Endothelial cell of umbilical vein (primary cell): ENCODE data around the gene NAP1L1. TPM values are rescaled to one million over a fixed set of nuclear protein-coding genes. Genes with fewer than 3 reads are reported as not detected.

Experiments
- BruUV-seq: library from RNA; stranded (reverse); fragments of 400-500 nt; replicated peaks from 2 replicates; lab custom pipeline; 2021; lab: Mats Ljungman, UMichigan
- CTCF ChIA-PET: fragments of 300-600, 350-600 bp; sonication (Branson Sonifier 250); formaldehyde crosslinking; loops from one replicate; lab custom pipeline; 2021; ENCODE audit warnings: antibody characterized with exemption, inconsistent platforms; lab: Charles Lee
- POLR2A ChIA-PET: fragments of 300-600, 350-600 bp; sonication (Branson Sonifier 250); formaldehyde crosslinking; loops from one replicate; lab custom pipeline; 2021; ENCODE audit warnings: antibody characterized with exemption, inconsistent platforms; lab: Charles Lee
- DNase-seq: peaks from one replicate; pipeline ENCODE4 v3.0.0-alpha.2; 2011; ENCODE audit warnings: low read depth, low spot score
- FAIRE-seq: peaks from 2 replicates; lab custom pipeline; 2011; peaks lifted over from hg19 to GRCh38; lab: Jason Lieb, UNC
- H2AFZ ChIP-seq: 2 replicates; pipeline ENCODE4 v1.6.0; 2012; ENCODE audit warnings: low read depth, low read length, control low read depth, inconsistent platforms
- H3K27ac ChIP-seq: 2 replicates; pipeline ENCODE4 v1.5.1; 2011; ENCODE audit warnings: low read depth, mild to moderate bottlenecking, control low read depth, low read length, moderate library complexity; ENCODE audit not compliant: insufficient read depth
- H3K27me3 ChIP-seq, 2 experiments: 2 replicates each; pipeline versions ENCODE4 v1.6.0 to v1.6.1; 2011; ENCODE audit warnings: low read length in 2 of 2, mixed read lengths in 1 of 2; ENCODE audit not compliant: control insufficient read depth in 2 of 2, insufficient read depth in 2 of 2
- H3K36me3 ChIP-seq, 2 experiments: 2 replicates in 1 of 2; 3 replicates in 1 of 2; pipeline ENCODE4 v1.5.1; 2011; ENCODE audit warnings: low read length in 2 of 2, mild to moderate bottlenecking in 1 of 2, moderate library complexity in 1 of 2; ENCODE audit not compliant: control insufficient read depth in 2 of 2, insufficient read depth in 2 of 2; ENCODE audit errors: extremely low read depth in 1 of 2
- H3K4me1 ChIP-seq: 3 replicates; pipeline ENCODE4 v1.5.1; 2011; ENCODE audit warnings: mild to moderate bottlenecking, low read length; ENCODE audit not compliant: control insufficient read depth, insufficient read depth; ENCODE audit errors: extremely low read depth
- H3K4me2 ChIP-seq: 2 replicates; pipeline ENCODE4 v1.6.1; 2011; ENCODE audit warnings: low read length, control low read depth, mixed read lengths; ENCODE audit not compliant: insufficient read depth
- H3K4me3 ChIP-seq, 3 experiments: fragments of 200-600 bp in 1 of 3; sonication (generic), shearing (Covaris generic) in 1 of 3; replicated peaks in 1 of 3; 2 replicates each; pipeline ENCODE4 v1.5.1; 2011 to 2016; ENCODE audit warnings: control low read depth in 3 of 3, low read length in 3 of 3, mild to moderate bottlenecking in 2 of 3, inconsistent platforms in 1 of 3, low read depth in 1 of 3, moderate library complexity in 1 of 3; ENCODE audit not compliant: insufficient read depth in 1 of 3
- H3K79me2 ChIP-seq: 2 replicates; pipeline ENCODE4 v1.6.0; 2012; ENCODE audit warnings: low read length, inconsistent platforms; ENCODE audit not compliant: control insufficient read depth, insufficient read depth
- H3K9ac ChIP-seq: replicated peaks from 2 replicates; pipeline ENCODE3; 2011; ENCODE audit warnings: low read length, control low read depth; ENCODE audit not compliant: insufficient read depth; ENCODE audit errors: extremely low read depth
- H3K9me1 ChIP-seq: replicated peaks from 3 replicates; pipeline ENCODE4 v1.6.0; 2011; ENCODE audit warnings: mild to moderate bottlenecking, low read length; ENCODE audit not compliant: control insufficient read depth, insufficient read depth; ENCODE audit errors: extremely low read depth
- H3K9me3 ChIP-seq: replicated peaks from 2 replicates; pipeline ENCODE4 v1.5.1; 2012; ENCODE audit warnings: low read length, inconsistent platforms; ENCODE audit not compliant: control insufficient read depth, insufficient read depth
- H4K20me1 ChIP-seq: replicated peaks from 2 replicates; pipeline ENCODE3; 2011; ENCODE audit warnings: mild to moderate bottlenecking, low read length; ENCODE audit not compliant: control insufficient read depth, insufficient read depth; ENCODE audit errors: extremely low read depth
- EZH2 ChIP-seq: IDR thresholded peaks from 2 replicates; pipeline ENCODE4 v1.6.1; 2012; ENCODE audit warnings: borderline replicate concordance, low read depth, mild to moderate bottlenecking, moderate library complexity, low read length, inconsistent platforms; ENCODE audit not compliant: severe bottlenecking
- FOS ChIP-seq: IDR thresholded peaks from 2 replicates; pipeline ENCODE4 v1.6.1; 2011; ENCODE audit warnings: mild to moderate bottlenecking, low read length, moderate library complexity, borderline replicate concordance; ENCODE audit not compliant: insufficient read depth
- GATA2 ChIP-seq: IDR thresholded peaks from 2 replicates; pipeline ENCODE4 v1.7.0; 2011; ENCODE audit warnings: low read depth, mild to moderate bottlenecking, moderate library complexity, mixed read lengths, low read length; ENCODE audit not compliant: insufficient read length, insufficient read depth
- JUN ChIP-seq: IDR thresholded peaks from 2 replicates; pipeline ENCODE4 v1.6.1; 2011; ENCODE audit warnings: borderline replicate concordance, low read depth; ENCODE audit not compliant: insufficient read length, insufficient read depth
- MYC ChIP-seq: IDR thresholded peaks from one replicate; pipeline ENCODE4 v1.6.1; 2011; ENCODE audit warnings: mild to moderate bottlenecking, low read depth, low read length
- POLR2A ChIP-seq: IDR thresholded peaks from 2 replicates; pipeline ENCODE4 v1.6.1; 2012; ENCODE audit warnings: low read depth, mild to moderate bottlenecking, control low read depth, low read length
- POLR2AphosphoS5 ChIP-seq: IDR thresholded peaks from 2 replicates; pipeline ENCODE4 v1.6.1; 2012; ENCODE audit warnings: low read depth, mild to moderate bottlenecking, control low read depth, low read length, moderate library complexity; ENCODE audit not compliant: insufficient read depth
- dilution Hi-C: fragments of 300-500 bp; cut with MboI; formaldehyde crosslinking; loops from one replicate; pipeline ENCODE4 v1.15.0; 2019; ENCODE audit warnings: low sequenced_read_pairs; ENCODE audit not compliant: extremely low pct_ligation_motif_present
- intact Hi-C: fragments of 100-400 bp; cut with micrococcal nuclease; formaldehyde crosslinking; loops from one replicate; pipeline ENCODE4 v1.10.0; 2022
- polyA plus RNA-seq, 4 experiments: library from polyadenylated mRNA; depleted of rRNA in 3 of 4; stranded (reverse) in 3 of 4; unstranded in 1 of 4; fragments of >200 nt; gene quantifications; 2 replicates each; pipeline versions ENCODE4 v1.2.1 to v1.2.3, GENCODE V29; 2011 to 2012; ENCODE audit warnings: missing spikeins in 1 of 4
- total RNA-seq: library from RNA; stranded (reverse); gene quantifications from 2 replicates; pipeline ENCODE4 v1.2.3, GENCODE V29; 2021
- TF ChIP-seq, protein P1 (sequence below): IDR thresholded peaks from 2 replicates; pipeline ENCODE4 v1.6.1; 2011; ENCODE audit not compliant: insufficient read depth, insufficient read length

Gene NAP1L1
- total and polyA plus RNA-seq, 2 donors (not counting 3 experiments of a cell fraction or from before 2014, with no cell fraction given): 127 to 649 TPM

DNA sequence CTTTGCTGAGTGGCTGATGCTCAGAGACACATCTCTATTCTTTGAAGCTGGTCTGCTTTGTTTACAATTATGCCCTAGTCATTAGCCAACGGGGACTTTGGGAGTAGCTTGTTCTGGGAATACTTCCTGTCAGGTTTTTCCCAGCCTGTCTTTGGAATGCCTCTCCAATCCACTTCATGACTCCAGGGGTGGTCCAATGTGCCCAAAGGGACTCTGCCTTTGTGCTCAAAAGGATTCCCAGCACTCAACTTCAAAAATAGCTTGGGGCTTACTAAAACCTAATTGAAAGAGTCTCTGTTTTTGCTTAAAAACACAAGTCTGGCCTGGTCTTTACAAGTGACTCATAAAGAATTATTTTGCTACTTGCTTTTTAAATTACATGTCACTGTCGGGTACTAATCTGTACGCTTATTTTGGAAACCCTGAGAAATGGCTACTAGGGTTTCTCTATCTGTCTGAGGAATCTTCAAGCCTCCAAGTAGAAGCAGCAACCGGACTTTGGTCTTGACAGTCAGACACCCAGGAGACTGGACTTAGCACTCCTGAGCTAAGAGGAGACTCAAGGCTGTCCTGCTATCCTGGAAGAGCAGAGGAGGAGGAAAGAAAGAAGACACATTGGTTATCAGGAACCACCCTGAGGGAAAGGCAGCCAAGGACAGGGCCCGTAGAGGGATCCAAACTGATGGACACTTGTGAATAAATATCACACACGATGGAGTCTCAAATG lies 73.6 kb downstream of the NAP1L1 start:
- ChIA-PET POLR2A (no interaction called here), CTCF (no interaction called here)
- Histone ChIP-seq H3K36me3 (no peaks in the 10 kb centered on the region), H3K4me2 (no peak overlapping the region), H3K9me1 (no peaks in the 10 kb centered on the region), H3K9me3 (no peaks in the 10 kb centered on the region), H3K4me1 (no peaks in the 10 kb centered on the region), H3K79me2 (no peaks in the 10 kb centered on the region), H3K4me3 (no peak overlapping the region), H2AFZ (peak overlapping the region; percentile 8), H3K27me3 (no peaks in the 10 kb centered on the region), H3K9ac (no peak overlapping the region), H3K27ac (no peak overlapping the region), H4K20me1 (no peaks in the 10 kb centered on the region)
- no peak for DNase-seq
- dilution Hi-C loops: no loop called here
- BruUV-seq: no TSS peak
- intact Hi-C loops: no loop called here
- TF ChIP-seq, protein P1, sequence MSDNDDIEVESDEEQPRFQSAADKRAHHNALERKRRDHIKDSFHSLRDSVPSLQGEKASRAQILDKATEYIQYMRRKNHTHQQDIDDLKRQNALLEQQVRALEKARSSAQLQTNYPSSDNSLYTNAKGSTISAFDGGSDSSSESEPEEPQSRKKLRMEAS: no peak
- TF ChIP-seq FOS: no peak
- no peak for TF ChIP-seq MYC
- TF ChIP-seq JUN: no peak
- no peak for TF ChIP-seq POLR2A
- no peak for TF ChIP-seq GATA2
- no peak for TF ChIP-seq POLR2AphosphoS5
- no peak for TF ChIP-seq EZH2
- no peak for FAIRE-seq
